NT2/D1 (cell line): Measurements from ENCODE around the gene GFRA1.

Experiments
- DNase-seq: peaks from one replicate; pipeline ENCODE4 v3.0.0-alpha.2; 2011; ENCODE audit warnings: low read depth, low spot score
- H3K27me3 ChIP-seq: 2 replicates; pipeline ENCODE4 v1.6.0; 2011; ENCODE audit warnings: mild to moderate bottlenecking; ENCODE audit not compliant: insufficient read length, insufficient read depth
- H3K36me3 ChIP-seq: 2 replicates; pipeline ENCODE4 v1.6.1; 2011; ENCODE audit warnings: mild to moderate bottlenecking, low read length, mixed read lengths; ENCODE audit not compliant: insufficient read depth, insufficient read length
- H3K4me1 ChIP-seq: 2 replicates; pipeline ENCODE4 v1.5.1; 2011; ENCODE audit not compliant: insufficient read depth, insufficient read length
- H3K4me3 ChIP-seq: 2 replicates; pipeline ENCODE4 v1.5.1; 2011; ENCODE audit warnings: low read depth; ENCODE audit not compliant: insufficient read length
- H3K9ac ChIP-seq: 2 replicates; pipeline ENCODE4 v1.6.0; 2011; ENCODE audit warnings: low read depth; ENCODE audit not compliant: insufficient read length
- H3K9me3 ChIP-seq: 2 replicates; pipeline ENCODE4 v1.5.1; 2011; ENCODE audit warnings: mild to moderate bottlenecking, low read length; ENCODE audit not compliant: insufficient read depth
- SUZ12 ChIP-seq: IDR thresholded peaks from 2 replicates; pipeline ENCODE4 v1.6.1; 2011; ENCODE audit not compliant: insufficient read length, insufficient read depth; ENCODE audit errors: extremely low read depth
- YY1 ChIP-seq: IDR thresholded peaks from 2 replicates; pipeline ENCODE4 v1.6.1; 2011; ENCODE audit not compliant: insufficient read length, insufficient read depth
- ZNF274 ChIP-seq: IDR thresholded peaks from 2 replicates; pipeline ENCODE4 v1.6.1; 2011; ENCODE audit warnings: mild to moderate bottlenecking, low read depth, low read length

GFRA1 gene

DNA sequence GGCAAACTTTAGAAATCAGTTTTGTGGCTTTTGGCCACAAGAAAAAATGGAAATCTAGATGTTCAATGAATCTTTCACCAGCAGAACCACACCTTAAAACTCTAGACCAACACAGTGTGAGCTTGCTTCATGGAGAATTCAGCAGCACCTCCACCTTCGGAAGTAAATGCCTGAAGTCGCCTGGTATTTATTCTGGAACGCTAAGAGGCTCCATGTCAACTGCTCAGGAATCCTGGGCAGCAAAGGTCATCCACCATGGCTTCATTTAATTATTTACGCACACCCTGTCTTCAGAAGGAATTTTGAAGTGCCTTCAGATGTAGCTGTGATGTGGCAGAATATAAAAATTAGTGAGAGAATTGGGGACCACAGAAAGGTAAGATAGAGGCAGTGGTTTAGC is 167.7 kb downstream of the GFRA1 start:
- H3K9me3 ChIP-seq: no peaks in the 10 kb centered on the region; the same call in 1 of the 2 replicates
- no peaks in the 10 kb centered on the region for H3K27me3 ChIP-seq
- no peak for DNase-seq
- H3K4me3 ChIP-seq: no peak overlapping the region
- H3K4me1 ChIP-seq: no peaks in the 10 kb centered on the region
- H3K36me3 ChIP-seq: no peaks in the 10 kb centered on the region
- H3K9ac ChIP-seq: no peak overlapping the region
- TF ChIP-seq YY1: no peak
- TF ChIP-seq SUZ12: no peak
- TF ChIP-seq ZNF274: no peak

DNA sequence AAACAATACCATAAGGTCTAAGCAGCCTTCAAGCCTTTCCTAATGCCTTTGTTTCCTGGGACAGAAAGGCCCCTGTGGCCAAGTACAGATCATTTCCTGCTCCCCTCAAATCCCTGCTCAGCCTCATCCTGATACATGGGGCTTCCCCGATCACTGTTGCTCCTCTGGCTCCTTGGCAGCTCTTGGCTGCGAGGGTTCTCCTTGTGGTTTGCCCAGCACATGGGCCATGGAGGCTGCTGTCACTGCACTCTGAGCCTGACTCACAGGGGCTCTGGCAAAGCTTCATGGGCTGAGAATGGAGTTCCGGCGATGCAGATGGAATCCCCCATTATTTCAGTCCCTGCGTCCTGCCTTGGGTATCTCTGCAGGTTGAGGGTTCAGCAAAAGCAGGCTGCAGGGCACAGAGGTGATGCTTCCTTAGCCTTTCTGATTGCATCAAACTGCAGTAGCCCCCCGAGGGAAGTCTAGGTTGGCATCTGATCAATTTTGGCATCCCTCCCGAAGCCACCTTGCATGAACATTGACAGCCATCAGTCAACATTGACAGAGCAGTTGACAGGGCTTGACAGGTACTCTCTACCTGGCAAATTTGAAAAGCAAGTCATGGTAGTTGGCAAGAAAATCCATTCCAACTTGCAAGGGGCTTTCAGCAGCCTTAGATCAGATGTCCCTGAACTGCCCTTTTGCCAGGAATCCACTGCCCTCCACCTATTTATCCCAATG is 168.6 kb downstream of the GFRA1 start:
- no peak for DNase-seq
- no peaks in the 10 kb centered on the region for H3K27me3 ChIP-seq
- H3K4me1 ChIP-seq: no peaks in the 10 kb centered on the region
- no peaks in the 10 kb centered on the region for H3K36me3 ChIP-seq
- TF ChIP-seq SUZ12 (no peak), ZNF274 (no peak), YY1 (no peak)
- H3K4me3 ChIP-seq: no peak overlapping the region
- H3K9me3 ChIP-seq: no peaks in the 10 kb centered on the region; the same call in 1 of the 2 replicates
- no peak overlapping the region for H3K9ac ChIP-seq

DNA sequence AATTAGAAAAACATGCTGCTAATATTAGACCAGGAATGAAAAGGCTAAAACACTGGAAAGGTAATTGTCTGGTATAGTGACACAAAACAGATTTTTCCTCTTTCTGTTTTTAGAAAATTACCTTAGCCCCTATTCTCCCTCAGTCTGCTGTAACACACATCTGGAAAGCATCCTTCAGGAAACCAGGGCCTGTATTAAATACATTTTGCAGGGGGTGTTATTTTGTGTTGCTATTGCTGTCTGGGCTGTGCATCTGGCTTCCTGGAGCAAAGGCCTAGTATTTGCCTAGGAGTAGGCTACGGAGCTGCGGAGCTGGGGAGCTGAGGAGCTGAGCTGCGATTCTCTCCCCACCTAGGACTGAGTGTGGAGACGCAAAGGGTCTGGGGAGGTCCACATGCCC is 169.3 kb downstream of the GFRA1 start:
- Histone ChIP-seq H3K9ac (no peak overlapping the region), H3K9me3 (no peaks in the 10 kb centered on the region; the same call in 1 of the 2 replicates), H3K4me3 (no peak overlapping the region), H3K27me3 (no peaks in the 10 kb centered on the region), H3K4me1 (no peaks in the 10 kb centered on the region), H3K36me3 (no peaks in the 10 kb centered on the region)
- no peak for DNase-seq
- TF ChIP-seq ZNF274 (no peak), SUZ12 (no peak), YY1 (no peak)

GRCh38 chr10:116101616-116102315 is 171.2 kb downstream of the GFRA1 start:
- Histone ChIP-seq H3K27me3 (no peaks in the 10 kb centered on the region), H3K9me3 (no peaks in the 10 kb centered on the region; the same call in 1 of the 2 replicates), H3K4me3 (no peak overlapping the region), H3K9ac (no peak overlapping the region), H3K36me3 (no peaks in the 10 kb centered on the region), H3K4me1 (no peaks in the 10 kb centered on the region)
- TF ChIP-seq SUZ12 (no peak), ZNF274 (no peak), YY1 (no peak)
- no peak for DNase-seq

GRCh38 chr10:116100984-116101383 is 172.0 kb downstream of the GFRA1 start:
- no peak overlapping the region for H3K9ac ChIP-seq
- H3K4me3 ChIP-seq: no peak overlapping the region
- no peaks in the 10 kb centered on the region for H3K9me3 ChIP-seq
- no peaks in the 10 kb centered on the region for H3K36me3 ChIP-seq
- H3K4me1 ChIP-seq: no peaks in the 10 kb centered on the region
- DNase-seq: no peak
- H3K27me3 ChIP-seq: no peaks in the 10 kb centered on the region
- TF ChIP-seq YY1 (no peak), ZNF274 (no peak), SUZ12 (no peak)

DNA sequence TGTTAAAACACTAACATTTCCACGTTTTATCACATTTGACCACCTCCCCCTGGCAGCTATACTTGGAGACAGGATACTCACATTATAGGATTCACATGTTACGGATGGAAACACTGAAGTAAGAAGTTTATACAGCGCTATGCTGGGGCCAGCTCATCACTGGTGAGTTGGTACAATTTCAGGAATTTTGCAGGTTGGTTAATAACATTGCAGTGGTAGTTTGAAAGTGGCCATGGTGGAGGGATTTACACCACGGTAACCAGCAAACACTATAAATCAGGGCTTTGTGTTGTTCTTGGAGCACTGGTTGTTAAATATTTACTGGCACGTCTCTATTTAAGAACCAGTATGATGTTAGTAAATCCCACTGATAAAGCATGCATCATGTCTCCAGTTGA is 174.0 kb downstream of the GFRA1 start:
- no peak overlapping the region for H3K4me3 ChIP-seq
- H3K9me3 ChIP-seq: no peaks in the 10 kb centered on the region
- no peaks in the 10 kb centered on the region for H3K36me3 ChIP-seq
- no peak for DNase-seq
- no peak overlapping the region for H3K9ac ChIP-seq
- no peaks in the 10 kb centered on the region for H3K27me3 ChIP-seq
- no peaks in the 10 kb centered on the region for H3K4me1 ChIP-seq
- TF ChIP-seq SUZ12: no peak
- no peak for TF ChIP-seq YY1
- no peak for TF ChIP-seq ZNF274

DNA sequence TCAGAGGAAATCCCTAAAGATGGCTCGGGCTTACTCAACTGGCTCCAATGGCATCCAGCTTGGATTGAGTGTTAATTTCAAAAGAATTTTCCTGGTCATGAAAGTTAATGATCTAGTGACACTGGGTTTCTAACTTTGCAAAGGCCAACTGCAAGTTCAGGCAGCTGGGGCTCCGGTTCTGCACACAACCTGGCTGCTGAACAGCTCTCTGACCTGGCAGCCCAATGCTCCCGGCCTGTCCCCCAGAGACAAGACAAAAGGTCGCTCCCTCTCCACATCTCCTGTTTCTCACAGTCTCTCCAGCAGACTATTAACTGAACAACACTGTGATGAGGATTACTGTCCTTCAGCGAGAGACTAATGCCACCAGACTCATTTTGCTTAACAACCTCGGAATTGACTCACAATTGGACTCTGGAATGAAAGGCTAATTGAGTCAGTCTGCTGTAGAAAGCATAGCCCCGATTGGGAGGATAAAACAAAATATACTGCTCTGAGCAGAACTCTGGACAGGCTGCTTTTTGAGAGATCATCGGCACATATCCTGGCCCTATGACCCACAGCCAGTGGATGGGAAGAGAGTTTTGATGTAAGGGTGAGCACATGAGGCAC is 174.5 kb downstream of the GFRA1 start:
- no peak for DNase-seq
- Histone ChIP-seq H3K36me3 (no peaks in the 10 kb centered on the region), H3K27me3 (no peaks in the 10 kb centered on the region), H3K9me3 (no peaks in the 10 kb centered on the region), H3K4me3 (no peak overlapping the region), H3K4me1 (no peaks in the 10 kb centered on the region), H3K9ac (no peak overlapping the region)
- TF ChIP-seq ZNF274 (no peak), SUZ12 (no peak), YY1 (no peak)
